ENCODE measurements around the gene TBX19.
"Not testable (repeated sequence)": the region's sequence is repeated elsewhere in the genome, so short reads cannot be mapped to it uniquely, and the experiment has no call there.

TBX19 gene

GRCh38 chr1:168345939-168346338, 65.3 kb downstream of the TBX19 start:
- no peak overlapping the region for H3K9ac ChIP-seq (ENCODE audit: low read depth, low read length)
- no peaks in the 10 kb centered on the region for H3K36me3 ChIP-seq (ENCODE audit: insufficient read depth, low read depth, low read length)
- H3K4me3 ChIP-seq (ENCODE audit: low read length), result no peak overlapping the region
- no peaks in the 10 kb centered on the region for H3K9me3 ChIP-seq (ENCODE audit: insufficient read depth, low read depth, low read length)
- H3K27me3 ChIP-seq (ENCODE audit: insufficient read depth, low read length), result no peaks in the 10 kb centered on the region
- no peak overlapping the region for H3K27ac ChIP-seq (ENCODE audit: low read length)
- no peaks in the 10 kb centered on the region for H3K4me1 ChIP-seq (ENCODE audit: insufficient read depth, low read length)

- Histone ChIP-seq H3K9ac (ENCODE audit: low read depth, low read length) (no peak overlapping the region), H3K4me3 (ENCODE audit: low read length) (no peak overlapping the region), H3K4me1 (ENCODE audit: insufficient read depth, low read length) (no peaks in the 10 kb centered on the region), H3K27me3 (ENCODE audit: insufficient read depth, low read length) (no peaks in the 10 kb centered on the region), H3K27ac (ENCODE audit: low read length) (no peak overlapping the region), H3K9me3 (ENCODE audit: insufficient read depth, low read depth, low read length) (no peaks in the 10 kb centered on the region), H3K36me3 (ENCODE audit: insufficient read depth, low read depth, low read length) (no peaks in the 10 kb centered on the region)
These were observed 67.0 kb downstream of the TBX19 start for GRCh38 chr1:168347630-168348029.

DNA sequence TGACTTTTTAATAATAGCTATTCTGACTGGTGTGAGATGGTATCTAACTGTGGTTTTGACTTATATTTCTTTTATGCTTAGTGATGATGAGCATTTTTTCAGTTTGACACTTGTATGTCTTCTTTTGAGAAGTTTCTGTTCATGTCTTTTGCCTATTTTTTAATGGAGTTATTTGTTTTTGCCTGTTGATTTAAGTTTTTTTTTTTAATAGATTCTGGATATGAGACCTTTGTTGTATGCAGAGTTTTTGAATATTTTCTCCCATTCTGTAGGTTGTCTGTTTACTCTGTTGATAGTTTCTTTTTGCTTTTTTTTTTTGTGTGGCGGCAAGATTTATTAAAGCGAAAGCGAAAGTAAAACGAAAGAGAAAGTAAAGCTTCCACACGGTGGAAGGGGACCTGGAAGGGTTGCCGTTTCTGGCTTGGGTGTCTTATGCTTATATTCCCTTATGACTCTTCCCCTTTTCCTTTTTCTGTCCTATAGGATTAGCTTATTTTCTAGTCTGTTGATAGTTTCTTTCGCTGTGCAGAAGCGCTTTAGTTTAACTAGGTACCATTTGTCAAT, 67.6 kb downstream of the TBX19 start:
- Histone ChIP-seq H3K27me3 (ENCODE audit: insufficient read depth, low read length) (no peaks in the 10 kb centered on the region), H3K36me3 (ENCODE audit: insufficient read depth, low read depth, low read length) (no peaks in the 10 kb centered on the region), H3K27ac (ENCODE audit: low read length) (no peak overlapping the region), H3K9me3 (ENCODE audit: insufficient read depth, low read depth, low read length) (no peaks in the 10 kb centered on the region), H3K9ac (ENCODE audit: low read depth, low read length) (no peak overlapping the region), H3K4me1 (ENCODE audit: insufficient read depth, low read length) (no peaks in the 10 kb centered on the region), H3K4me3 (ENCODE audit: low read length) (no peak overlapping the region)

DNA sequence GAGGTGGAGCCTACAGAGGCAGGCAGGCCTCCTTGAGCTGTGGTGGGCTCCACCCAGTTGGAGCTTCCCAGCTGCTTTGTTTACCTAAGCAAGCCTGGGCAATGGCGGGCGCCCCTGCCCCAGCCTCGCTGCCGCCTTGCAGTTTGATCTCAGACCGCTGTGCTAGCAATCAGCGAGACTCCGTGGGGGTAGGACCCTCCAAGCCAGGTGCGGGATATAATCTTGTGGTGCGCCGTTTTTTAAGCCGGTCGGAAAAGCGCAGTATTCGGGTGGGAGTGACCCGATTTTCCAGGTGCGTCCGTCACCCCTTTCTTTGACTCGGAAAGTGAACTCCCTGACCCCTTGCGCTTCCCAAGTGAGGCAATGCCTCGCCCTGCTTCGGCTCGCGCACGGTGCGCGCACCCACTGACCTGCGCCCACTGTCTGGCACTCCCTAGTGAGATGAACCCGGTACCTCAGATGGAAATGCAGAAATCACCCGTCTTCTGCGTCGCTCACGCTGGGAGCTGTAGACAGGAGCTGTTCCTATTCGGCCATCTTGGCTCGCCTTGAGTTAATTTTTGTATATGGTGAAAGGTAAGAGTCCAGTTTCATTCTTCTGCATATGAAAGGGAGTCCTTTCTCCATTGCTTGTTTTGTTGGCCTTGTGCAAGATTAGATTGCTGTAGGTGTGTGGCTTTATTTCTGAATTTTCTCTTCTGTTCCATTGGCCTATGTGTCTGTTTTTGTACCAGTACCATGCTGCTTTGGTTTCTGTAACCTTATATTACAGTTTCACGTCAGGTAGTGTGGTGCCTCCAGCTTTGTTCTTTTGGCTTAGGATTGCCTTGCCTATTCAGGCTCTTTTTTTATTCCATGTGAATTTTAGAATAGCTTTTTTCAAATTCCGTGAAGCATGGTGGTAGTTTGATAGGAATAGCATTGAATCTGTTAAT, 73.9 kb downstream of the TBX19 start:
- H3K9me3 ChIP-seq (ENCODE audit: insufficient read depth, low read depth, low read length); H3K27ac ChIP-seq (ENCODE audit: low read length); H3K9ac ChIP-seq (ENCODE audit: low read depth, low read length); H3K4me1 ChIP-seq (ENCODE audit: insufficient read depth, low read length); H3K27me3 ChIP-seq (ENCODE audit: insufficient read depth, low read length); H3K36me3 ChIP-seq (ENCODE audit: insufficient read depth, low read depth, low read length): not testable (repeated sequence)
- peak overlapping the region; percentile 44 for H3K4me3 ChIP-seq (ENCODE audit: low read length)

DNA sequence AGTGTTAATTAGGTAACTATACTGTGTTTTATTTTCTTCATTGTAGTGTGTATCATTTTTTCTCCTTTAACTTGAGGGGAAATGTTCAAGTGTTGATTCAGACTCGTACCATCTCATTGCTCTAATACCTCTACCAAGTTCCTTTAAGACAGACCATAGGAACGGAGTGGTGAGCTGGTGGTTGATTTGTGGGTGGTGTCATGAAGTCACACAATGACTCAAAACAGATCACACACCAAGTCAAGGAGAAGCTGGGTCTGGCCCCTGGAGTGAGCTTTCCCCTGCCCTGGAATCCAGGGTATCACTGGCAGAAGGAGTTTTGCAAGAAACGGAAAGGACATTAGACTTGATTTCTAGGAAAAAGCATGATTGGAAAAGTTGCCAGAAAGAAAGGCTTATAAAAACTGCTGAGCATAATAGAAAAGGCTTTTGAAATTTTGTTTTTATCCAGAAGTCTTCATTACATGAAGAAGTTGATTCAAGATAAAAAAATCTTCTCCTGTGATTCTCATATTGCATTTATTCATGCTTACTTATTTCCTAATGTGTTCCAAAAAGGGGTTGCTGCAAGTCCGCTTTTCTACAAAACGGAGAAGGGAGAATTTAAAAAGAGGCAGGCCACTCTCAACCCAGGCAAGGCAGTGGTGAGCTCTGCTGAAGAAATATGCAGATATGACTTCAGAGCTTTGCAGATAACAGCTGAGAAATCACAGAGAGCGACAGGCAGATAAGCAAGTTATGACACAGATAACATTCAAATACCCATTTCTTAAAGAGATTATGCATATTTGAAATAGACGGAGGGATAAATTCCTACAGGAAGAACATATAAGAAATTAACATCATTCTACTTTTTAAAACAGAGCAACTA, 79.7 kb downstream of the TBX19 start:
- no peak overlapping the region for H3K4me3 ChIP-seq (ENCODE audit: low read length)
- H3K4me1 ChIP-seq (ENCODE audit: insufficient read depth, low read length), result no peaks in the 10 kb centered on the region; the same call in 1 of the 2 replicates
- H3K27me3 ChIP-seq (ENCODE audit: insufficient read depth, low read length), result no peaks in the 10 kb centered on the region

GRCh38 chr1:168361252-168361651, 80.6 kb downstream of the TBX19 start:
- Histone ChIP-seq H3K27ac (ENCODE audit: low read length) (no peak overlapping the region), H3K9ac (ENCODE audit: low read depth, low read length) (no peak overlapping the region), H3K27me3 (ENCODE audit: insufficient read depth, low read length) (no peaks in the 10 kb centered on the region), H3K36me3 (ENCODE audit: insufficient read depth, low read depth, low read length) (no peaks in the 10 kb centered on the region), H3K9me3 (ENCODE audit: insufficient read depth, low read depth, low read length) (no peaks in the 10 kb centered on the region), H3K4me3 (ENCODE audit: low read length) (no peak overlapping the region), H3K4me1 (ENCODE audit: insufficient read depth, low read length) (no peaks in the 10 kb centered on the region; the same call in 1 of the 2 replicates)

More for the DNA sequence above, 79.7 kb downstream of the TBX19 start:
- H3K9ac ChIP-seq (ENCODE audit: low read depth, low read length), result no peak overlapping the region
- no peaks in the 10 kb centered on the region for H3K36me3 ChIP-seq (ENCODE audit: insufficient read depth, low read depth, low read length)
- H3K9me3 ChIP-seq (ENCODE audit: insufficient read depth, low read depth, low read length), result no peaks in the 10 kb centered on the region
- H3K27ac ChIP-seq (ENCODE audit: low read length), result no peak overlapping the region

DNA sequence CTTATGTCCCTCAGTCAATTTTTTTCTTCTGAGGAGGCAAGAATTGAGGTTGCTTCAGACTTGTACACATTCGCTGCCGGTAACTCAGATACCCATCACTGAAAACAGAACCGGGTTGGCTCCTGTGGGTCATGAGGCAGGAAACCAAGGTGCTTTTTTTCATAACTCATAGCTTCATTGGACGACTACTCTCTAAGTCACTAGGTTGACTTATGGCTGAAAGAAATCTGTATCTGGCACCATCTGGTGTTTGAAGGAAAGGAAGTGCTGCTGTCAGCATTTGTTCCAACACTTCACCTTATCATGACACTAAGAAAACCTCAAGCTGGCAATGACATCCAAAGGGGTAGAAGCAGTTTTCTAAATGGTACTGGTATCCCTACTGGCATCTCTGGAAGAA, 82.3 kb downstream of the TBX19 start:
- Histone ChIP-seq H3K9ac (ENCODE audit: low read depth, low read length) (no peak overlapping the region), H3K27me3 (ENCODE audit: insufficient read depth, low read length) (no peaks in the 10 kb centered on the region), H3K9me3 (ENCODE audit: insufficient read depth, low read depth, low read length) (no peaks in the 10 kb centered on the region), H3K4me3 (ENCODE audit: low read length) (no peak overlapping the region), H3K4me1 (ENCODE audit: insufficient read depth, low read length) (no peaks in the 10 kb centered on the region; the same call in 1 of the 2 replicates), H3K36me3 (ENCODE audit: insufficient read depth, low read depth, low read length) (no peaks in the 10 kb centered on the region), H3K27ac (ENCODE audit: low read length) (no peak overlapping the region)

Measured in iPS-20b (cell line).